Measurements from ENCODE around the gene OR10H4.
"Not testable (repeated sequence)": the region's sequence is repeated elsewhere in the genome, so short reads cannot be mapped to it uniquely, and the experiment has no call there.

- TF ChIP-seq, protein P1, sequence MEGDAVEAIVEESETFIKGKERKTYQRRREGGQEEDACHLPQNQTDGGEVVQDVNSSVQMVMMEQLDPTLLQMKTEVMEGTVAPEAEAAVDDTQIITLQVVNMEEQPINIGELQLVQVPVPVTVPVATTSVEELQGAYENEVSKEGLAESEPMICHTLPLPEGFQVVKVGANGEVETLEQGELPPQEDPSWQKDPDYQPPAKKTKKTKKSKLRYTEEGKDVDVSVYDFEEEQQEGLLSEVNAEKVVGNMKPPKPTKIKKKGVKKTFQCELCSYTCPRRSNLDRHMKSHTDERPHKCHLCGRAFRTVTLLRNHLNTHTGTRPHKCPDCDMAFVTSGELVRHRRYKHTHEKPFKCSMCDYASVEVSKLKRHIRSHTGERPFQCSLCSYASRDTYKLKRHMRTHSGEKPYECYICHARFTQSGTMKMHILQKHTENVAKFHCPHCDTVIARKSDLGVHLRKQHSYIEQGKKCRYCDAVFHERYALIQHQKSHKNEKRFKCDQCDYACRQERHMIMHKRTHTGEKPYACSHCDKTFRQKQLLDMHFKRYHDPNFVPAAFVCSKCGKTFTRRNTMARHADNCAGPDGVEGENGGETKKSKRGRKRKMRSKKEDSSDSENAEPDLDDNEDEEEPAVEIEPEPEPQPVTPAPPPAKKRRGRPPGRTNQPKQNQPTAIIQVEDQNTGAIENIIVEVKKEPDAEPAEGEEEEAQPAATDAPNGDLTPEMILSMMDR (IDR thresholded peaks at IDR 0.05), result not testable (repeated sequence)
- TF ChIP-seq POLR2AphosphoS5 (IDR thresholded peaks at IDR 0.05), result not testable (repeated sequence)
These were observed 23.2 kb downstream of the OR10H4 start for GRCh38 chr19:15972043-15972442.

All from gastroesophageal sphincter (tissue), 3 donors.